GM12801 (cell line): Measurements from ENCODE around the gene MAP2K7.

Experiments
- TF ChIP-seq, protein P1 (sequence below): IDR thresholded peaks from one replicate; pipeline ENCODE4 v1.5.1; 2011; ENCODE audit warnings: control low read depth; ENCODE audit not compliant: insufficient read length; ENCODE audit errors: extremely low read depth

MAP2K7 gene

DNA sequence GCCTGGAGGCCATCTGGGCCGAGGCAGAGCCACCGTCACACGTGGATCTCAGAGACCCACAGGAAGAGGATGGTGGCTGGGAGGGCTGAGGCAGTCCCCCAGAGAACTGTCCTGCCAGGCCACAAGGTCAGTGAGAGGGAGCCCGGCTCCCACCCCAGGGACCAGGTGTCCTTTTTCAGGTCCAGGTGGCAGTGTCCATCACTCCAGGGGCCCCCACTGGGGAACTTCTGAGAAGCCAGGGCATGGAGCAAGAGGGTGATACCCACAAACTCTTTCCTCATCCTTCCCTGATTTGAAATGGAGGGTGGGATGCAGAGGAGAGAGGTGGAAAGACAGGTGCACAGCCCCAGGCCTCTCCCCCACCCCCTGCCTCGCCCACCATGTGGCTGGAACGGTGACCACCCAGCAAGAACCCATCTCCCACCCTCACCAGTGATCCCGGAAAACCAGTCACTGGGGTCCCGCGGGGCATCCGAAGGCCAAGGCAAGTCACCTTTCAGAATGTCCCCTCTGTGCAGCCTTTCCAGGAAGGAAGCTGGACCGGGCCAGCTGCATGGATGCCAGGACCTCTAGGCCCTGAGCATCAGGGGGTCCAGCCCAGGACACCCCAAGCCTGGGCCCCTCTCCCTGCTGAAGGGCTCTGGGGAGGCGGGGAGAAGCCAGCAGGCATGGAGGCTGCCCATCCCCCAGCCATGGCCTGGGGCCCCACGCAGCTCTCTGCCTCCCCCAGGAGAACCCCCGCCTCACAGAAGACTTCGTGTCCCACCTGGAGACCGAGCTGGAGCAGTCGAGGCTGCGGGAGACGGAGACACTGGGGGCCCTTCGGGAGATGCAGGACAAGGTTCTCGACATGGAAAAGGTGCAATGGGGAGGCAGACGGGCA lies 43.6 kb upstream of the MAP2K7 start:
- TF ChIP-seq, protein P1, sequence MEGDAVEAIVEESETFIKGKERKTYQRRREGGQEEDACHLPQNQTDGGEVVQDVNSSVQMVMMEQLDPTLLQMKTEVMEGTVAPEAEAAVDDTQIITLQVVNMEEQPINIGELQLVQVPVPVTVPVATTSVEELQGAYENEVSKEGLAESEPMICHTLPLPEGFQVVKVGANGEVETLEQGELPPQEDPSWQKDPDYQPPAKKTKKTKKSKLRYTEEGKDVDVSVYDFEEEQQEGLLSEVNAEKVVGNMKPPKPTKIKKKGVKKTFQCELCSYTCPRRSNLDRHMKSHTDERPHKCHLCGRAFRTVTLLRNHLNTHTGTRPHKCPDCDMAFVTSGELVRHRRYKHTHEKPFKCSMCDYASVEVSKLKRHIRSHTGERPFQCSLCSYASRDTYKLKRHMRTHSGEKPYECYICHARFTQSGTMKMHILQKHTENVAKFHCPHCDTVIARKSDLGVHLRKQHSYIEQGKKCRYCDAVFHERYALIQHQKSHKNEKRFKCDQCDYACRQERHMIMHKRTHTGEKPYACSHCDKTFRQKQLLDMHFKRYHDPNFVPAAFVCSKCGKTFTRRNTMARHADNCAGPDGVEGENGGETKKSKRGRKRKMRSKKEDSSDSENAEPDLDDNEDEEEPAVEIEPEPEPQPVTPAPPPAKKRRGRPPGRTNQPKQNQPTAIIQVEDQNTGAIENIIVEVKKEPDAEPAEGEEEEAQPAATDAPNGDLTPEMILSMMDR, result no peak

DNA sequence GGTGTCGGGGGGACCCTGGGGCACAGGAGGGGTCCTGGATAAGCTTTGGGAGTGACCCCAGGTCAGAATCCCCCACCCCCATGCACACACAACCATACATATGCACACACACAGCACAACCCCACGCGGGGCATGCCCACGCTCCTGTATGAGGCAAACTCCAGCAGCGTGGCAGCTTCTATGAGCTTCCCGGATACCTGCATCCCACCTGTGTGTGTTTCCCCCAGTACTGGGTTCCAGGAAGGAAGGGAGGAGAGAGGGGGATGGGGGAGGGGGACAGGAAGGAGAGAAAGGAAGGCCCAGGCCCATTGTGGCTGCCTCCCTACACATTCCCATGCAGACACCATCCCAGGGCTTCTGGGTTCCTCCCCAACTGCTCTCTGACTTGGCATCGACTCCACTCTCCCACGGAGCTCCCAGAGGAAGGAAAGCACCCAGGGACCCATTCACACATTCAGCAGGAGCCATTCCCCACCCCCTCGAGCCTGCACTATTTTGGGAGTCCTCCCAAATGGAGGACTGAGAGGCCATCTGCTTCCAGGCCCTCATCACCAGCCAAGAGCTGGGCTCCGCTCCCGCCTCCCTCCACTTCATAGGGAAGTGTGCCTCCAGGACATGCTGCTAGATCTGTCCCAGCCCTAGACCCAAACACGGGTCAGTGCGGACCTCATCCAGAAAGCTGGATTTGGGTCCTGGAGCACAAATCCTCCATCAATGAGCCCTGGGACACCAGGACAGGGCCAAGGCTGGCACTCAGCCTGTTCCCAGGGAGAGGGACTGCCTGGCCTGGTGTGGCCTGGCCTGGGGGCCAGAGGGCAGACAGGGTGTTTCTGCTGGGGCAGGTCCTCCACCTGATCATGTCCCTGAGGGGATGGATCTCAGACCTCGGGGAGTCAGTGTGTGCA lies 42.7 kb upstream of the MAP2K7 start:
- TF ChIP-seq, protein P1, result no peak

DNA sequence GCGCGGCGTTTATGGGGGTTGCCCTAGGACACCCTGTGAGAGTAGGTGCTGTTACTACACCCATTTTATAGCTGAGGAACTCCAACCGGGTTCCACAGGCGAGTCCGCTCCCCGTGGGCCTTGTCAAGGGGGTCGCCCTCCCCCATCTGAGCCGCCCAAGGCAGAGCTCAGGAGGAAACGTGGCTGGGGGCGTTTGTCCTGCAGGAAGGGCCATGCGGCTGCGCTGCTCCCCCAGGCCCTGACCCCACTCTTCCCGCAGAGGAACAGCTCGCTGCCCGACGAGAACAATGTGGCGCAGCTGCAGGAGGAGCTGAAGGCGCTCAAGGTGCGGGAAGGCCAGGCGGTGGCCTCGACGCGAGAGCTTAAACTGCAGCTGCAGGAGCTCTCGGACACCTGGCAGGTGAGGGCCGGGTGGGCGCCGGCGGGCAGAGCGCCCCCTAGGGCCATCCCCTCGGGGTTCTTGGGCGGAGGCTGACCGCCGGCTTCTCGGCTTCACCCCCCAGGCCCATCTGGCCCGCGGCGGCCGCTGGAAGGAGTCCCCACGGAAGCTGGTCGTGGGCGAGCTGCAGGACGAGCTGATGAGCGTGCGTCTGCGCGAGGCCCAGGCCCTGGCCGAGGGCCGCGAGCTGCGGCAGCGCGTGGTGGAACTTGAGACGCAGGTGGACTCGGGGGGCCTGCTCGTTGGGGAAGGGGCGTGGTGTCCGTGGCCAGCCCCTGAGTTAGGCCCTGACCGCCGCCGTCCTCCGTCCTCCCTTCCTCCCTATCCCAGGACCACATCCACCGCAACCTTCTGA lies 41.9 kb upstream of the MAP2K7 start:
- TF ChIP-seq, protein P1, result no peak

DNA sequence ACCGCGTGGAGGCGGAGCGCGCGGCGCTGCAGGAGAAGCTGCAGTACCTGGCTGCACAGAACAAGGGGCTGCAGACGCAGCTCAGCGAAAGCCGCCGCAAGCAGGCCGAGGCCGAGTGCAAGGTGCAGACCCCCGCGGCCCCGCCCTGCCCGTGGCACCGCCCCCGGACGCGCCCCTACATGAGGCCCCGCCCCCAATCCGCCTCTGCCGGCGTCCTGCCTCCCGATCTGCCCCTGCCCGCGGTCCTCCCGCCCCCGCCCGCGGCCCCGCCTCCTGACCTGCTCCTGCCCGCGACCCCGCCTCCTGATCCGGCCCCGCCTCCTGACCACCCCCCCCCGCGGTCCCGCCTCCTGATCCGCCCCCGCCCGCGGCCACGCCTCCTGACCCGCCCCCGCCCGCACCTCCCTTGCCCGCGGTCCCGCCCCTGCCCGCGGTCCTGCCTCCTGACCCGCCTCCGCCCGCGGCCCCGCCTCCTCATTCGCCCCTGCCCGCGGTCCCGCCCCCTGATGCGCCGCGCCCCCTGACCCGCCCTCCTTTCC lies 41.2 kb upstream of the MAP2K7 start:
- TF ChIP-seq, protein P1, result no peak

DNA sequence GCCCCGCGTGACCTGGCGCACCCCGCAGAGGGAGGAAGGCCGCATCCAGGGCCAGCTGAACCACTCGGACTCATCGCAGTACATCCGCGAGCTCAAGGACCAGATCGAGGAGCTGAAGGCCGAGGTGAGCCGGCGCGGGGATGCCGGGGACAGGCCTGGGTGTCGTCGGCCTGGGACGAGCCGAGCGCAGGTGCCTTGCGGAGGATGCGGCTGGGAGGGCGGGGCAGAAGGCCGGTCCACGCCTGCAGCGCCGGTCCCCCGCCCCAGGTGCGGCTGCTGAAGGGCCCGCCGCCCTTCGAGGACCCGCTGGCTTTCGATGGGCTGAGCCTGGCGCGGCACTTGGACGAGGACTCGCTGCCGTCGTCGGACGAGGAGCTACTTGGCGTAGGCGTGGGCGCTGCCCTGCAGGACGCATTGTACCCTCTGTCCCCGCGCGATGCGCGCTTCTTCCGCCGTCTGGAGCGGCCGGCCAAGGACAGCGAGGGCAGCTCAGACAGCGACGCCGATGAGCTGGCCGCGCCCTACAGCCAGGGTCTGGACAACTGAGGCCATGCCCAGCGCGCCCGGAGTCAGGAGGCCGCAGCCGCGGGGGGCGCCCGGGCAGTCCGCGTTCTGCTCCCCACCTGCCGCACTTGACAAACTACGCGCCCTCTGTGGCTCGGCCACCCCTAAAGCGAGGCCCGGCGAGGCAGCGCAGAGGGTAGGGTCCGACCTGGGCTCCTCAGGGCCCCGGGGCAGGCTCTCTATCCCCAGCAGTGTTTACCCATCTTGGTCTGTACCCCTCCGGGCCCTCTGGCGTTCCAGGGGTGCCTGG lies 40.3 kb upstream of the MAP2K7 start:
- TF ChIP-seq, protein P1, result no peak

DNA sequence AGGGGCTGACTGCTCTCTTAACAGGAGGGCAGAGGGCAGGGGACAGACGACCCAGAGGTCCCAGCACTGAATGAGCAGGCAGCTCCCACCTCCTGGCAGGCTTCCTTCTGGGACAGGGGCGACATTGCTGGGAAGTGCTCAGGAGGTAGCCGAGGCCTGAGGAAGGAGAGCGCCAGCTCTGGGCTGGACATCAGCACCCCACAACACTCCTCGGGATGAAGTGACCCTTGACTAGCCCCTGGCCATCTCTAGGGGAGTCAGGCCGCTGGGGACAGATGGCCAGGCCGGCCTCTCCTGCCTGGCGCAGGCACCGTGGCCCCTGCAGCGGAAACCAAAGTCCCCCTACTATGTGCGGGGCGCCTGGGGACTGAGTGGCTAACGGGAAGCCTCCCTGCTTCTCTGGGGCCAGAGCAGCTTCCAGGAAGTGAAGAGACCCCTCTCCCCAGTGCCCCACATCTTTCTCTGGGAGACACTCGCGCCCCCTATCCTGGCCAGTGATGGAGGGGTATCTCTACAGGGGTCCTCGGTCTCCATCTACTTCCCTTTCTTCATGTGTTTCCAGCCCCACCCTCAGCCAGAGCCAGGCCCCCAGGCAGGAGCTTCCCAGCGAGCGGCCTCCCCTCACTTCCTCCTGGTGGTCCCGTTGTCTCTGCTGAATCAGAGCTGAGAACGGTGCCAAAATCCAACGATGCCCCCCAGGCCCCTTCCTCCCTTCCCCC lies 39.5 kb upstream of the MAP2K7 start:
- TF ChIP-seq, protein P1, result no peak
